ENCODE data around the gene NCEH1.

NCEH1 gene

GRCh38 chr3:172659246-172660002 lies 51.4 kb downstream of the NCEH1 start:
- H3K27ac ChIP-seq: no peak overlapping the region
- TF ChIP-seq, protein P1, sequence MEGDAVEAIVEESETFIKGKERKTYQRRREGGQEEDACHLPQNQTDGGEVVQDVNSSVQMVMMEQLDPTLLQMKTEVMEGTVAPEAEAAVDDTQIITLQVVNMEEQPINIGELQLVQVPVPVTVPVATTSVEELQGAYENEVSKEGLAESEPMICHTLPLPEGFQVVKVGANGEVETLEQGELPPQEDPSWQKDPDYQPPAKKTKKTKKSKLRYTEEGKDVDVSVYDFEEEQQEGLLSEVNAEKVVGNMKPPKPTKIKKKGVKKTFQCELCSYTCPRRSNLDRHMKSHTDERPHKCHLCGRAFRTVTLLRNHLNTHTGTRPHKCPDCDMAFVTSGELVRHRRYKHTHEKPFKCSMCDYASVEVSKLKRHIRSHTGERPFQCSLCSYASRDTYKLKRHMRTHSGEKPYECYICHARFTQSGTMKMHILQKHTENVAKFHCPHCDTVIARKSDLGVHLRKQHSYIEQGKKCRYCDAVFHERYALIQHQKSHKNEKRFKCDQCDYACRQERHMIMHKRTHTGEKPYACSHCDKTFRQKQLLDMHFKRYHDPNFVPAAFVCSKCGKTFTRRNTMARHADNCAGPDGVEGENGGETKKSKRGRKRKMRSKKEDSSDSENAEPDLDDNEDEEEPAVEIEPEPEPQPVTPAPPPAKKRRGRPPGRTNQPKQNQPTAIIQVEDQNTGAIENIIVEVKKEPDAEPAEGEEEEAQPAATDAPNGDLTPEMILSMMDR (IDR thresholded peaks at IDR 0.05): no peak
- TF ChIP-seq ZFX (IDR thresholded peaks at IDR 0.05; ENCODE audit: borderline replicate concordance): no peak

GRCh38 chr3:172658344-172659245 lies 52.3 kb downstream of the NCEH1 start:
- no peak overlapping the region for H3K27ac ChIP-seq

GRCh38 chr3:172656602-172657001 lies 54.3 kb downstream of the NCEH1 start:
- H3K27ac ChIP-seq: no peak overlapping the region
- TF ChIP-seq ZFX (IDR thresholded peaks at IDR 0.05; ENCODE audit: borderline replicate concordance): no peak
- TF ChIP-seq, protein P1 (IDR thresholded peaks at IDR 0.05): no peak

More at GRCh38 chr3:172658344-172659245, 52.3 kb downstream of the NCEH1 start:
- no peak for TF ChIP-seq ZFX (IDR thresholded peaks at IDR 0.05; ENCODE audit: borderline replicate concordance)
- TF ChIP-seq, protein P1 (IDR thresholded peaks at IDR 0.05): no peak

DNA sequence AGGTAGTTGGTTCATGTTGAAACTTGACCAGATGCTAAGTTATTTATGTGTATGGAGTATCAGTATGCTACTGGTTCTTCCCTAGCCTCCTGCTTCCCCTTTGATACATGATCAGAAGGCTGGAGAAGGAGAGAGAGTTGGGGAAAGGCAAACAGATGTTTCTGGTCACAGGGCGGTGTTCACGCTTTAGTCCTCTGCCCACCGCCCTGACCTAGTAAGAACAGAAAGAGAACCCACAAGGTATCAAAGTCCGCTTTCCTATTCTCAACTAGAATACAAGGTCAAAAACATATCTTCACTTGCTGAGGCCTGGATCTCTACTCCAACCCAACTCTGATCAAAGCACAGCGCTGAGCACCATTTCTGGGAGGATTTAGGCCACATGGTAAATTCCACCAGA lies 55.5 kb downstream of the NCEH1 start:
- H3K27ac ChIP-seq: no peak overlapping the region
- TF ChIP-seq, protein P1 (IDR thresholded peaks at IDR 0.05): no peak
- no peak for TF ChIP-seq ZFX (IDR thresholded peaks at IDR 0.05; ENCODE audit: borderline replicate concordance)

GRCh38 chr3:172654470-172654869 lies 56.4 kb downstream of the NCEH1 start:
- no peak overlapping the region for H3K27ac ChIP-seq
- TF ChIP-seq, protein P1 (IDR thresholded peaks at IDR 0.05): no peak
- TF ChIP-seq ZFX (IDR thresholded peaks at IDR 0.05; ENCODE audit: borderline replicate concordance): no peak

DNA sequence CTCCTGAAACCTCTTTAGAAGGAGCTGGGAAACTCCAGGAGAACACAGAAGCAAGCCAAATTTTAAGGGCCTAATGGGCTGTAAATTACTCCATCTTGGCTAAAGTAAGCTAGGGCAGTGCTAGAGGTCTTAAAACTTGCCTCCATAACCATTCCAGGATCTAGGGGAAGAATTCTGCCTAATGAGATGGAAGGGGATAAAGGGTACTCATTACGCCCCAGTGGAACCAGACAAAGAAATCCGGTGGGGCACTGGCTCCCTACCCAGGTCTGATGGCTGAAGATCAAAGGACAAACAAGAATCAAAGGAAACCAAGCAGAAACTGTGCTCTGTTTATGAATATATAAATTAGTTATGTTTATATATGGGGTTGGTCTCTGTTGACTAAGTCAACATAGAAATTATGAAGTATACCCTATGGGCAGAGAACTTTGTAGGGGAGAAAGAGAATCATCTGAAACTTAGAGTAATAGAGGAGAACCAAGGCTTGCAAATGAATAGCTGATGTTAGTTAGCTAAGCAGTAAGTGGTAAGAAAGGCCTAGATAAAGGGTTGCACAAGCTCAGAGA lies 57.8 kb downstream of the NCEH1 start:
- H3K27ac ChIP-seq: no peak overlapping the region

More for the DNA sequence above, 57.8 kb downstream of the NCEH1 start:
- TF ChIP-seq, protein P1 (IDR thresholded peaks at IDR 0.05): no peak
- TF ChIP-seq ZFX (IDR thresholded peaks at IDR 0.05; ENCODE audit: borderline replicate concordance): no peak
